ENCODE results near the gene CTCFL. TPM values are rescaled to one million over a fixed set of nuclear protein-coding genes. Genes with fewer than 3 reads are reported as not detected.

Gene CTCFL
- total and polyA plus RNA-seq, 2 of the 8 experiments (the other 6 are each of a cell fraction or from before 2014, with no cell fraction given), result 0.30 to 0.80 TPM

- no peak overlapping the region for H3K14ac ChIP-seq (ENCODE audit: insufficient read length)
- peak overlapping the region; percentile 43; the same call in 1 of the 2 replicates for H2AFZ ChIP-seq (ENCODE audit: low read length)
- H2AK5ac ChIP-seq (ENCODE audit: low read depth, low read length), result no peak overlapping the region
- FAIRE-seq, result no peak
- 66% methylated on average over 17 of the region's 18 CpGs; no CpG with 5 or more reads in 1 of the 2 experiments for WGBS, 2 experiments (ENCODE audit: extremely low coverage in 1 of 2, insufficient coverage in 1 of 2, insufficient read length in 1 of 2, insufficient replicate concordance in 2 of 2, low coverage in 1 of 2, low lambda C conversion rate in 2 of 2, missing lambda C conversion rate in 1 of 2)
- peak overlapping the region; percentile 29 for H4K91ac ChIP-seq (replicated peaks; ENCODE audit: insufficient read length, low read length)
- no peak overlapping the region for H3K56ac ChIP-seq (replicated peaks; ENCODE audit: insufficient read length, low read depth, low read length)
- H3K27ac ChIP-seq (ENCODE audit: low read depth, low read length), result no peak overlapping the region
- no peak overlapping the region for H3K23ac ChIP-seq (ENCODE audit: insufficient read length)
- H3K4ac ChIP-seq (replicated peaks; ENCODE audit: insufficient read length, low read depth, low read length), result no peak overlapping the region
- H2BK120ac ChIP-seq (replicated peaks; ENCODE audit: low read depth, low read length), result no peak overlapping the region
- H3K18ac ChIP-seq (ENCODE audit: extremely low read depth, low read length), result peak overlapping the region; percentile 43
- CTCF ChIA-PET (ENCODE audit: partially characterized antibody), result interaction anchor here (1.1 to 4.8 kb wide), 6 partner anchors 8 to 89 kb away, joined by 3 to 18 read pairs (median 6); no protein-coding TSS in a partner anchor
- H2BK15ac ChIP-seq (ENCODE audit: low read length), result peak overlapping the region; percentile 46; the same call in 1 of the 2 replicates
- peak overlapping the region; percentile 80 for H2BK20ac ChIP-seq (ENCODE audit: low read length)
- peak overlapping the region in 1 of 4 experiments; percentile 17; a peak in 2 of 8 replicates for H3K4me3 ChIP-seq (ENCODE audit: extremely low read depth in 1 of 4, insufficient read depth in 2 of 4, low read depth in 3 of 4, low read length in 4 of 4)
- no peak for TF ChIP-seq HDAC2 (IDR thresholded peaks at IDR 0.05; ENCODE audit: borderline replicate concordance in 1 of 2, low read depth in 2 of 2, low read length in 2 of 2)
- TF ChIP-seq SP1 (IDR thresholded peaks at IDR 0.05; ENCODE audit: low read depth, low read length), result no peak
- no peak for TF ChIP-seq CBX8 (IDR thresholded peaks at IDR 0.05; ENCODE audit: borderline replicate concordance, low read depth, low read length)
- TF ChIP-seq ASH2L (IDR thresholded peaks at IDR 0.05; ENCODE audit: low read length), result peak; percentile 47
- no peak for TF ChIP-seq ZNF274 (IDR thresholded peaks at IDR 0.05; ENCODE audit: borderline replicate concordance, extremely low read depth, low read length)
- 0 out of 2 replicates have a peak, but pooled peaks have one; percentile 42 for TF ChIP-seq RBBP5 (IDR thresholded peaks at IDR 0.05; ENCODE audit: borderline replicate concordance, low read depth, low read length)
- no peaks in the 10 kb centered on the region for H4K20me1 ChIP-seq (replicated peaks in 1 of 2; ENCODE audit: control insufficient read depth in 1 of 2, insufficient read depth in 2 of 2, low read length in 2 of 2)
- no peak overlapping the region for H4K8ac ChIP-seq (ENCODE audit: extremely low read depth, insufficient read depth, low read length)
- no peaks in the 10 kb centered on the region for H3K36me3 ChIP-seq (ENCODE audit: control insufficient read depth in 2 of 4, insufficient read depth in 4 of 4, low read length in 3 of 4)
- DNase-seq (ENCODE audit: low read depth in 1 of 2, low spot score in 2 of 2), result no peak
- H2BK12ac ChIP-seq (ENCODE audit: low read depth, low read length), result peak overlapping the region; percentile 60; the same call in 1 of the 2 replicates
- H4K5ac ChIP-seq (ENCODE audit: insufficient read length, low read depth, low read length), result no peak overlapping the region
- H3K79me2 ChIP-seq (ENCODE audit: control insufficient read depth in 1 of 2, insufficient read depth in 2 of 2, low read length in 2 of 2), result no peaks in the 10 kb centered on the region
- peak overlapping the region; percentile 75; the same call in 1 of the 2 replicates for H2BK5ac ChIP-seq (ENCODE audit: low read depth, low read length)
- peaks cover 0 to 30% (median 19%) of the 10 kb centered on the region in 4 experiments; a peak in 6 of 7 replicates for H3K4me1 ChIP-seq (replicated peaks in 1 of 4; ENCODE audit: control insufficient read depth in 3 of 4, insufficient read depth in 4 of 4, low read length in 3 of 4)
- peak overlapping the region; percentile 2 to 22; a peak in 3 of 4 replicates for H3K4me2 ChIP-seq (ENCODE audit: insufficient read depth in 1 of 2, low read depth in 2 of 2, low read length in 2 of 2)
- no peak overlapping the region; a peak in 1 of 7 replicates for H3K9ac ChIP-seq (replicated peaks in 1 of 4; ENCODE audit: extremely low read depth in 1 of 4, low read depth in 3 of 4, low read length in 3 of 4)
- POLR2A ChIA-PET (ENCODE audit: partially characterized antibody), result interaction anchor here (1.2 to 2.1 kb wide), 4 partner anchors 16 to 81 kb away, joined by 3 to 13 read pairs (median 4); partner anchors contain the start of gene RBM38
- no peaks in the 10 kb centered on the region for H3K79me1 ChIP-seq (ENCODE audit: low read depth, low read length)
- no peaks in the 10 kb centered on the region for H3K23me2 ChIP-seq (ENCODE audit: low read depth, low read length)
- H3K9me3 ChIP-seq (ENCODE audit: insufficient read depth in 2 of 2, low read depth in 1 of 2, low read length in 1 of 2), result no peaks in the 10 kb centered on the region
- H3K27me3 ChIP-seq (replicated peaks in 1 of 4; ENCODE audit: control insufficient read depth in 3 of 4, extremely low read depth in 1 of 4, insufficient read depth in 3 of 4, low read length in 3 of 4), result no peaks in the 10 kb centered on the region; a peak in 1 of 7 replicates
Observed at GRCh38 chr20:57470666-57471495, 54.1 kb downstream of the CTCFL start.

All from H1 (cell line).